ENCODE data around the gene KCNK3. TPM values are rescaled to one million over a fixed set of nuclear protein-coding genes. Genes with fewer than 3 reads are reported as not detected.

The KCNK3 gene
- total and polyA plus RNA-seq, 10 of the 15 experiments (the other 5 are each of a cell fraction or from before 2014, with no cell fraction given): 0.13 TPM; not detected in 9

DNA sequence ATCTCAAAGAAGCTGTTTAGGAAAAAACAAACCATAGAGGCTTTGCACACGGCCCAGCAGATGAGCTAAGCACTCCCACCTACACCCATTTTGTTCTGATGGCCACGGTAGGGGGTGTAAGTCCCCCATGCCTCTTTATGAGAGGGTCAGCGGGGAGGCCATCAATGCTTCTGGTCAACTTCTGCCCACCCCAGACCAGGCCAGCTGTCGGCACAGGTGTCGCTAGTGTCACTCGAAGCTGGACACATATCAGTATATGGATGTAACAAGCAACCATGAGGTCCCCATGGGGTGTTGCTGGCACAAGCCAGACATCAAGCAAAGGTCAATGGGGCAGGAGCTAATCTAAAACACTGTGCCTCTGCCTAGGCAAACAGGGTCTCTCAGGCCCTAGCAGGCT is 47.8 kb downstream of the KCNK3 start:
- Histone ChIP-seq H3K4me1 (ENCODE audit: control insufficient read depth, insufficient read depth, low read length) (no peaks in the 10 kb centered on the region; the same call in 1 of the 2 replicates), H3K27me3 (replicated peaks in 1 of 2; ENCODE audit: control insufficient read depth in 2 of 2, insufficient read depth in 2 of 2, low read length in 1 of 2) (no peaks in the 10 kb centered on the region), H4K20me1 (ENCODE audit: control insufficient read depth, insufficient read depth) (no peaks in the 10 kb centered on the region; the same call in 1 of the 2 replicates), H2AFZ (ENCODE audit: control insufficient read depth, low read depth, low read length) (no peak overlapping the region), H3K9ac (ENCODE audit: control insufficient read depth, insufficient read depth, low read length) (no peak overlapping the region), H3K9me3 (replicated peaks; ENCODE audit: control insufficient read depth, insufficient read depth, low read length) (no peaks in the 10 kb centered on the region), H3K4me2 (ENCODE audit: control insufficient read depth, insufficient read depth) (no peak overlapping the region), H3K27ac (ENCODE audit: control insufficient read depth, insufficient read depth) (no peak overlapping the region), H3K36me3 (ENCODE audit: control insufficient read depth in 2 of 2, insufficient read depth in 2 of 2, low read length in 1 of 2) (no peaks in the 10 kb centered on the region), H3K79me2 (ENCODE audit: control insufficient read depth, insufficient read depth, low read length) (no peaks in the 10 kb centered on the region), H3K4me3 (no peak overlapping the region)
- BruUV-seq (replicated peaks): no TSS peak
- no peak for DNase-seq (ENCODE audit: low read depth, low spot score)
- CTCF ChIA-PET: interaction anchor here (1.0 to 1.4 kb wide), 2 partner anchors 135 to 136 kb away, joined by 3 to 6 read pairs; no protein-coding TSS in a partner anchor
- no peak for FAIRE-seq
- RAD21 ChIA-PET (ENCODE audit: unreplicated experiment): no interaction called here
- WGBS (ENCODE audit: insufficient coverage, insufficient replicate concordance, low lambda C conversion rate, missing lambda C conversion rate): 48% methylated on average over 6 of the region's 6 CpGs
- ATAC-seq: no peak
- intact Hi-C loops (cut with micrococcal nuclease; ENCODE audit: unreplicated experiment): loop anchor here (10.0 kb wide), 1 partner anchor 236 kb away; no protein-coding TSS in a partner anchor
- in situ Hi-C loops (cut with MboI): loop anchor here (5.0 kb wide), 1 partner anchor 138 kb away; no protein-coding TSS in a partner anchor
- SMC1A ChIA-PET (ENCODE audit: uncharacterized antibody, unreplicated experiment): interaction anchor here (0.8 kb wide), 1 partner anchor 17 kb away, joined by 3 read pairs; no protein-coding TSS in a partner anchor
- POLR2A ChIA-PET: no interaction called here
- TF ChIP-seq HDAC6 (IDR thresholded peaks at IDR 0.05; ENCODE audit: unreplicated experiment): no peak
- TF ChIP-seq RCOR1 (conservative IDR thresholded peaks at IDR 0.05; ENCODE audit: low read depth, low read length): no peak
- TF ChIP-seq KLF5 (IDR thresholded peaks at IDR 0.05; ENCODE audit: partially characterized antibody): no peak
- no peak for TF ChIP-seq FOS (IDR thresholded peaks at IDR 0.05; ENCODE audit: borderline replicate concordance, extremely low read depth, insufficient read length)
- TF ChIP-seq SMARCA5 (IDR thresholded peaks at IDR 0.05): no peak
- TF ChIP-seq BRCA1 (IDR thresholded peaks at IDR 0.05; ENCODE audit: low read depth, low read length): no peak
- TF ChIP-seq POU2F2 (IDR thresholded peaks at IDR 0.05; ENCODE audit: borderline replicate concordance, low read depth, low read length): no peak
- no peak for TF ChIP-seq NFYA (IDR thresholded peaks at IDR 0.05; ENCODE audit: borderline replicate concordance, low read depth, low read length)
- TF ChIP-seq EGR1 (IDR thresholded peaks at IDR 0.05; ENCODE audit: borderline replicate concordance in 1 of 2, low read depth in 2 of 2, low read length in 2 of 2): no peak
- TF ChIP-seq EP300 (IDR thresholded peaks at IDR 0.05; ENCODE audit: borderline replicate concordance in 1 of 2, control insufficient read depth in 1 of 2, low read depth in 2 of 2, low read length in 2 of 2): no peak
- no peak for TF ChIP-seq IRF3 (IDR thresholded peaks at IDR 0.05)
- no peak for TF ChIP-seq ZBTB40 (IDR thresholded peaks at IDR 0.05; ENCODE audit: borderline replicate concordance)
- TF ChIP-seq, protein P1, sequence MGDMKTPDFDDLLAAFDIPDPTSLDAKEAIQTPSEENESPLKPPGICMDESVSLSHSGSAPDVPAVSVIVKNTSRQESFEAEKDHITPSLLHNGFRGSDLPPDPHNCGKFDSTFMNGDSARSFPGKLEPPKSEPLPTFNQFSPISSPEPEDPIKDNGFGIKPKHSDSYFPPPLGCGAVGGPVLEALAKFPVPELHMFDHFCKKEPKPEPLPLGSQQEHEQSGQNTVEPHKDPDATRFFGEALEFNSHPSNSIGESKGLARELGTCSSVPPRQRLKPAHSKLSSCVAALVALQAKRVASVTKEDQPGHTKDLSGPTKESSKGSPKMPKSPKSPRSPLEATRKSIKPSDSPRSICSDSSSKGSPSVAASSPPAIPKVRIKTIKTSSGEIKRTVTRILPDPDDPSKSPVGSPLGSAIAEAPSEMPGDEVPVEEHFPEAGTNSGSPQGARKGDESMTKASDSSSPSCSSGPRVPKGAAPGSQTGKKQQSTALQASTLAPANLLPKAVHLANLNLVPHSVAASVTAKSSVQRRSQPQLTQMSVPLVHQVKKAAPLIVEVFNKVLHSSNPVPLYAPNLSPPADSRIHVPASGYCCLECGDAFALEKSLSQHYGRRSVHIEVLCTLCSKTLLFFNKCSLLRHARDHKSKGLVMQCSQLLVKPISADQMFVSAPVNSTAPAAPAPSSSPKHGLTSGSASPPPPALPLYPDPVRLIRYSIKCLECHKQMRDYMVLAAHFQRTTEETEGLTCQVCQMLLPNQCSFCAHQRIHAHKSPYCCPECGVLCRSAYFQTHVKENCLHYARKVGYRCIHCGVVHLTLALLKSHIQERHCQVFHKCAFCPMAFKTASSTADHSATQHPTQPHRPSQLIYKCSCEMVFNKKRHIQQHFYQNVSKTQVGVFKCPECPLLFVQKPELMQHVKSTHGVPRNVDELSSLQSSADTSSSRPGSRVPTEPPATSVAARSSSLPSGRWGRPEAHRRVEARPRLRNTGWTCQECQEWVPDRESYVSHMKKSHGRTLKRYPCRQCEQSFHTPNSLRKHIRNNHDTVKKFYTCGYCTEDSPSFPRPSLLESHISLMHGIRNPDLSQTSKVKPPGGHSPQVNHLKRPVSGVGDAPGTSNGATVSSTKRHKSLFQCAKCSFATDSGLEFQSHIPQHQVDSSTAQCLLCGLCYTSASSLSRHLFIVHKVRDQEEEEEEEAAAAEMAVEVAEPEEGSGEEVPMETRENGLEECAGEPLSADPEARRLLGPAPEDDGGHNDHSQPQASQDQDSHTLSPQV (IDR thresholded peaks at IDR 0.05): no peak
- TF ChIP-seq BACH1 (IDR thresholded peaks at IDR 0.05; ENCODE audit: borderline replicate concordance): no peak
- no peak for TF ChIP-seq STAT1 (conservative IDR thresholded peaks at IDR 0.05)
- no peak for TF ChIP-seq HDGF (IDR thresholded peaks at IDR 0.05)
